GM19455 (cell line): ENCODE results near the gene POSTN.

ENCODE experiments used
- ATAC-seq: cut with Tn5 transposase; IDR thresholded peaks from one replicate; pipeline ENCODE4 v1.9.1; 2021; ENCODE audit not compliant: unreplicated experiment

The POSTN gene

GRCh38 chr13:37526710-37527473 lies 71.7 kb downstream of the POSTN start:
- no peak for ATAC-seq

GRCh38 chr13:37515226-37515625 lies 83.3 kb downstream of the POSTN start:
- ATAC-seq = no peak
